HCT116 (cell line): ENCODE results near the gene ZNF567. TPM values are rescaled to one million over a fixed set of nuclear protein-coding genes. Genes with fewer than 3 reads are reported as not detected.

Experiments used
- ATAC-seq: fragments of 200-7000 bp; cut with Tn5 transposase; 2 replicates; pipeline ENCODE4 v1.9.1; 2020; ENCODE audit warnings: mild to moderate bottlenecking, moderate library complexity
- BruUV-seq: library from RNA; stranded (reverse); fragments of 400-500 nt; replicated peaks from 2 replicates; lab custom pipeline; 2021; lab: Mats Ljungman, UMichigan
- CTCF ChIA-PET: fragments of 300-600 bp; sonication (Branson Sonifier 250); formaldehyde crosslinking; loops from one replicate; lab custom pipeline; 2021; ENCODE audit warnings: antibody characterized with exemption; lab: Charles Lee
- POLR2A ChIA-PET: fragments of 300-600, 350-600 bp; sonication (Branson Sonifier 250); formaldehyde crosslinking; loops from one replicate; lab custom pipeline; 2021; ENCODE audit warnings: antibody characterized with exemption; lab: Charles Lee
- RAD21 ChIA-PET, 2 experiments: fragments of 300-600 bp; sonication (Branson Sonifier 250); formaldehyde crosslinking; loops; one replicate each; lab custom pipeline; 2023; ENCODE audit warnings: low total read pairs in 2 of 2; ENCODE audit not compliant: uncharacterized antibody in 2 of 2, unreplicated experiment in 2 of 2, low non-redundant PET in 1 of 2; lab: Charles Lee
- DNase-seq: peaks from one replicate; pipeline ENCODE4 v3.0.0-alpha.2; 2010; ENCODE audit warnings: low read depth, low spot score
- H2AFZ ChIP-seq: fragments of 200-600 bp; shearing (Covaris generic), sonication (generic); 2 replicates; pipeline ENCODE4 v1.6.1; 2017; ENCODE audit warnings: low read depth, mixed run types, mixed read lengths, antibody characterized with exemption, low read length; ENCODE audit not compliant: poor library complexity, severe bottlenecking
- H3K27ac ChIP-seq: 2 replicates; pipeline ENCODE4 v1.5.1; 2012; ENCODE audit warnings: low read depth, low read length
- H3K27me3 ChIP-seq: fragments of 200-600 bp; sonication (generic); 2 replicates; pipeline ENCODE4 v1.6.1; 2016; ENCODE audit warnings: mixed run types, low read length, mixed read lengths; ENCODE audit not compliant: insufficient read depth
- H3K36me3 ChIP-seq, 2 experiments: fragments of 200-500 bp in 1 of 2; fragments of 200-600 bp in 1 of 2; sonication (Bioruptor generic) in 1 of 2; sonication (generic) in 1 of 2; 2 replicates each; pipeline versions ENCODE4 v1.5.1 to v1.6.1; 2014 to 2016; ENCODE audit warnings: low read length in 2 of 2, inconsistent platforms in 1 of 2, mixed read lengths in 1 of 2, mixed run types in 1 of 2; ENCODE audit not compliant: insufficient read depth in 2 of 2, control insufficient read depth in 1 of 2
- H3K4me1 ChIP-seq, 2 experiments: fragments of 200-600 bp in 1 of 2; sonication (generic) in 1 of 2; 2 replicates each; pipeline versions ENCODE4 v1.5.1 to v1.6.1; 2012 to 2017; ENCODE audit warnings: low read length in 2 of 2, inconsistent platforms in 1 of 2, mild to moderate bottlenecking in 1 of 2, mixed read lengths in 1 of 2, mixed run types in 1 of 2, moderate library complexity in 1 of 2; ENCODE audit not compliant: insufficient read depth in 2 of 2, control insufficient read depth in 1 of 2
- H3K4me2 ChIP-seq: fragments of 200-600 bp; sonication (generic); 2 replicates; pipeline ENCODE4 v1.6.1; 2017; ENCODE audit warnings: mixed run types, low read length, mixed read lengths
- H3K4me3 ChIP-seq, 2 experiments: fragments of 200-600 bp in 1 of 2; sonication (generic) in 1 of 2; replicated peaks in 1 of 2; 2 replicates each; pipeline ENCODE4 v1.5.1; 2011 to 2016; ENCODE audit warnings: low read length in 2 of 2, control low read depth in 1 of 2, low read depth in 1 of 2, mild to moderate bottlenecking in 1 of 2, mixed read lengths in 1 of 2, mixed run types in 1 of 2
- H3K79me2 ChIP-seq: fragments of 200-600 bp; sonication (generic); 2 replicates; pipeline ENCODE4 v1.6.1; 2017; ENCODE audit warnings: mild to moderate bottlenecking, mixed run types, low read length, moderate library complexity, mixed read lengths; ENCODE audit not compliant: insufficient read depth
- H3K9ac ChIP-seq: fragments of 200-600 bp; sonication (generic); 2 replicates; pipeline ENCODE4 v1.6.1; 2016; ENCODE audit warnings: low read length, mixed read lengths
- H3K9me2 ChIP-seq: fragments of 200-600 bp; sonication (generic), shearing (Covaris generic); 2 replicates; pipeline ENCODE4 v1.6.1; 2017; ENCODE audit warnings: mixed run types, mild to moderate bottlenecking, moderate library complexity; ENCODE audit not compliant: insufficient read depth
- H3K9me3 ChIP-seq, 2 experiments: fragments of 200-500 bp in 1 of 2; fragments of 200-600 bp in 1 of 2; sonication (Bioruptor generic) in 1 of 2; sonication (generic) in 1 of 2; 2 replicates each; pipeline ENCODE4 v1.6.1; 2014 to 2017; ENCODE audit warnings: low read length in 2 of 2, mixed read lengths in 2 of 2, inconsistent platforms in 1 of 2, low read depth in 1 of 2, mild to moderate bottlenecking in 1 of 2, mixed run types in 1 of 2, moderate library complexity in 1 of 2; ENCODE audit not compliant: control insufficient read depth in 1 of 2, insufficient read depth in 1 of 2
- H4K20me1 ChIP-seq: fragments of 200-600 bp; sonication (generic), shearing (Covaris generic); 2 replicates; pipeline ENCODE4 v1.6.1; 2017; ENCODE audit warnings: mixed run types, mild to moderate bottlenecking, moderate library complexity; ENCODE audit not compliant: insufficient read depth
- EZH2 ChIP-seq: fragments of 200-600 bp; sonication (generic); IDR thresholded peaks from 2 replicates; pipeline ENCODE4 v1.6.1; 2017; ENCODE audit warnings: antibody characterized with exemption, mixed run types
- JUND ChIP-seq: IDR thresholded peaks from 2 replicates; pipeline ENCODE4 v1.6.1; 2012
- ZFX ChIP-seq: fragments of 450-650 bp; IDR thresholded peaks from 2 replicates; pipeline ENCODE4 v1.6.1; 2017
- intact Hi-C: fragments of 100-400 bp; cut with micrococcal nuclease; formaldehyde crosslinking; loops from 2 replicates; pipeline ENCODE4 v1.10.0; 2022
- total RNA-seq: library from RNA; stranded (reverse); gene quantifications from one replicate; pipeline ENCODE4 v1.2.1, GENCODE V29; 2021; ENCODE audit not compliant: unreplicated experiment
- TF ChIP-seq, protein P1 (sequence below), 3 experiments: fragments of 200-600 bp in 1 of 3; sonication (generic) in 1 of 3; IDR thresholded peaks in 2 of 3; conservative IDR thresholded peaks in 1 of 3; 2 replicates each; pipeline ENCODE4 v1.5.1; 2012 to 2017; ENCODE audit warnings: low read depth in 2 of 3, low read length in 2 of 3, antibody characterized with exemption in 1 of 3, borderline replicate concordance in 1 of 3, control low read depth in 1 of 3, mild to moderate bottlenecking in 1 of 3, mixed read lengths in 1 of 3, mixed run types in 1 of 3, moderate library complexity in 1 of 3; ENCODE audit not compliant: insufficient read depth in 1 of 3
- TF ChIP-seq, protein P2 (sequence below): IDR thresholded peaks from 2 replicates; pipeline ENCODE4 v1.6.1; 2011; ENCODE audit warnings: mild to moderate bottlenecking, low read length, moderate library complexity; ENCODE audit not compliant: insufficient replicate concordance; ENCODE audit errors: extremely low read depth

Gene ZNF567
- total RNA-seq, 1 experiment from 2014 or later = 5.6 TPM

DNA sequence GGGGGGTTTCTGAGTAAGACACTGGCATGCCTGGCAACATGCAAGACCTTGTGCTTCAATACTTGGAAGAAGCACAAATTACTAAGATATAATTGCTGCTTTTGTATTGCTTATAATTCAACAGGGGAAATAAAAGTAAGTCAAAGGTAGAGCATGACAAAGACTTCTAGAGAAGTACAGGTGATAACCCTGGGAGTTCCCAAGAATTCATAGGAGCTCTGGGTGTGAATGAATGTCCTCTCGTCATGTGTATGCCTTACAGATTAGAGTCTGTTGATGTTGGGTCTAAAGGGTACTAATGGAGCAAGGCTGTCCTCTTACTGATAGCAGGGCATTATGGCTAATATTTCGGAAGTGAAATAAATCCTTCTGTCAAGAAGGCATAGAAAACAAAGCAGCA is 13.2 kb upstream of the ZNF567 start:
- no peaks in the 10 kb centered on the region for H3K4me1 ChIP-seq
- POLR2A ChIA-PET = no interaction called here
- no TSS peak for BruUV-seq
- H3K4me2 ChIP-seq = no peak overlapping the region
- H3K27ac ChIP-seq = no peak overlapping the region
- no peaks in the 10 kb centered on the region for H3K79me2 ChIP-seq
- H3K9me2 ChIP-seq = no peaks in the 10 kb centered on the region
- H2AFZ ChIP-seq = no peak overlapping the region
- H4K20me1 ChIP-seq = no peaks in the 10 kb centered on the region
- TF ChIP-seq EZH2 = no peak
- TF ChIP-seq JUND = no peak
- TF ChIP-seq, protein P1, sequence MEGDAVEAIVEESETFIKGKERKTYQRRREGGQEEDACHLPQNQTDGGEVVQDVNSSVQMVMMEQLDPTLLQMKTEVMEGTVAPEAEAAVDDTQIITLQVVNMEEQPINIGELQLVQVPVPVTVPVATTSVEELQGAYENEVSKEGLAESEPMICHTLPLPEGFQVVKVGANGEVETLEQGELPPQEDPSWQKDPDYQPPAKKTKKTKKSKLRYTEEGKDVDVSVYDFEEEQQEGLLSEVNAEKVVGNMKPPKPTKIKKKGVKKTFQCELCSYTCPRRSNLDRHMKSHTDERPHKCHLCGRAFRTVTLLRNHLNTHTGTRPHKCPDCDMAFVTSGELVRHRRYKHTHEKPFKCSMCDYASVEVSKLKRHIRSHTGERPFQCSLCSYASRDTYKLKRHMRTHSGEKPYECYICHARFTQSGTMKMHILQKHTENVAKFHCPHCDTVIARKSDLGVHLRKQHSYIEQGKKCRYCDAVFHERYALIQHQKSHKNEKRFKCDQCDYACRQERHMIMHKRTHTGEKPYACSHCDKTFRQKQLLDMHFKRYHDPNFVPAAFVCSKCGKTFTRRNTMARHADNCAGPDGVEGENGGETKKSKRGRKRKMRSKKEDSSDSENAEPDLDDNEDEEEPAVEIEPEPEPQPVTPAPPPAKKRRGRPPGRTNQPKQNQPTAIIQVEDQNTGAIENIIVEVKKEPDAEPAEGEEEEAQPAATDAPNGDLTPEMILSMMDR (IDR thresholded peaks at IDR 0.05 in 2 of 3, conservative IDR thresholded peaks at IDR 0.05 in 1 of 3; ENCODE audit: borderline replicate concordance in 1 of 3, insufficient read depth in 1 of 3, low read depth in 2 of 3, low read length in 2 of 3) = no peak
- TF ChIP-seq ZFX = no peak
- TF ChIP-seq, protein P2, sequence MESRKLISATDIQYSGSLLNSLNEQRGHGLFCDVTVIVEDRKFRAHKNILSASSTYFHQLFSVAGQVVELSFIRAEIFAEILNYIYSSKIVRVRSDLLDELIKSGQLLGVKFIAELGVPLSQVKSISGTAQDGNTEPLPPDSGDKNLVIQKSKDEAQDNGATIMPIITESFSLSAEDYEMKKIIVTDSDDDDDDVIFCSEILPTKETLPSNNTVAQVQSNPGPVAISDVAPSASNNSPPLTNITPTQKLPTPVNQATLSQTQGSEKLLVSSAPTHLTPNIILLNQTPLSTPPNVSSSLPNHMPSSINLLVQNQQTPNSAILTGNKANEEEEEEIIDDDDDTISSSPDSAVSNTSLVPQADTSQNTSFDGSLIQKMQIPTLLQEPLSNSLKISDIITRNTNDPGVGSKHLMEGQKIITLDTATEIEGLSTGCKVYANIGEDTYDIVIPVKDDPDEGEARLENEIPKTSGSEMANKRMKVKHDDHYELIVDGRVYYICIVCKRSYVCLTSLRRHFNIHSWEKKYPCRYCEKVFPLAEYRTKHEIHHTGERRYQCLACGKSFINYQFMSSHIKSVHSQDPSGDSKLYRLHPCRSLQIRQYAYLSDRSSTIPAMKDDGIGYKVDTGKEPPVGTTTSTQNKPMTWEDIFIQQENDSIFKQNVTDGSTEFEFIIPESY = no peak
- no peak for DNase-seq
- CTCF ChIA-PET = no interaction called here
- H3K36me3 ChIP-seq = no peaks in the 10 kb centered on the region
- H3K9ac ChIP-seq = no peak overlapping the region
- peaks cover 5 to 11% of the 10 kb centered on the region in 2 experiments; a peak in 2 of 4 replicates for H3K9me3 ChIP-seq
- intact Hi-C loops = no loop called here
- ATAC-seq = no peak
- H3K4me3 ChIP-seq = no peak overlapping the region
- RAD21 ChIA-PET = no interaction called here
- H3K27me3 ChIP-seq = no peaks in the 10 kb centered on the region
